ENCODE results near the gene ACOXL. TPM values are rescaled to one million over a fixed set of nuclear protein-coding genes. Genes with fewer than 3 reads are reported as not detected.

ACOXL gene
- total RNA-seq, 2 experiments from 2014 or later, result not detected

GRCh38 chr2:110764931-110765330 is 32.6 kb downstream of the ACOXL start:
- Mint-ChIP-seq H3K9me3 (peaks cover 10% of the 10 kb centered on the region), H3K27ac (no peak overlapping the region), H3K4me3 (no peak overlapping the region), H3K36me3 (no peaks in the 10 kb centered on the region), H3K27me3 (peaks cover 6% of the 10 kb centered on the region), H3K4me1 (no peaks in the 10 kb centered on the region)
- no peak for DNase-seq

DNA sequence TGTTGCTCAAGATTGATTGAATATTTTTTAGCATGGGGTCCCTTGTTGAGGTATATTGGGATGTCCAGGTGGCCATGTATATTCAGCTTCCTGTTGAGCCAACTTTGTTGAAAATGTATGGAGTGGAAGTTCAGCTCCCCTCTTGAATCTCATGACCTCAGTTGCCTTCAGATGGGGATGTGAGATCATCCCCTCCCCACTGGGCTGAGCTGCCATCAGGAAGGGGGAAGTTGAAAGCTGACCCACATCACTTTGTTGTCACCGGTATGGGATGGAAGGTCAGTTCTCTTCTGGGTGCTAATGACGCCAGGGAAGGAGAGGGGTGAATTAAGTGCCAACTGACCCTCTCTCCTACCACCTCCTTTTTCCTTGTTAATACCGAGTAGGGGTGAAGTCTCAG is 33.9 kb downstream of the ACOXL start:
- Mint-ChIP-seq H3K36me3 (no peaks in the 10 kb centered on the region), H3K27ac (no peak overlapping the region), H3K4me1 (no peaks in the 10 kb centered on the region), H3K9me3 (peaks cover 7% of the 10 kb centered on the region), H3K4me3 (no peak overlapping the region), H3K27me3 (no peaks in the 10 kb centered on the region)
- DNase-seq, result no peak

- H3K4me3 Mint-ChIP-seq, result no peak overlapping the region
- no peaks in the 10 kb centered on the region for H3K36me3 Mint-ChIP-seq
- no peaks in the 10 kb centered on the region for H3K27me3 Mint-ChIP-seq
- H3K9me3 Mint-ChIP-seq, result peaks cover 6% of the 10 kb centered on the region
- no peaks in the 10 kb centered on the region for H3K4me1 Mint-ChIP-seq
- no peak overlapping the region for H3K27ac Mint-ChIP-seq
- DNase-seq, result no peak
Observed at GRCh38 chr2:110768591-110768990, 36.2 kb downstream of the ACOXL start.

DNA sequence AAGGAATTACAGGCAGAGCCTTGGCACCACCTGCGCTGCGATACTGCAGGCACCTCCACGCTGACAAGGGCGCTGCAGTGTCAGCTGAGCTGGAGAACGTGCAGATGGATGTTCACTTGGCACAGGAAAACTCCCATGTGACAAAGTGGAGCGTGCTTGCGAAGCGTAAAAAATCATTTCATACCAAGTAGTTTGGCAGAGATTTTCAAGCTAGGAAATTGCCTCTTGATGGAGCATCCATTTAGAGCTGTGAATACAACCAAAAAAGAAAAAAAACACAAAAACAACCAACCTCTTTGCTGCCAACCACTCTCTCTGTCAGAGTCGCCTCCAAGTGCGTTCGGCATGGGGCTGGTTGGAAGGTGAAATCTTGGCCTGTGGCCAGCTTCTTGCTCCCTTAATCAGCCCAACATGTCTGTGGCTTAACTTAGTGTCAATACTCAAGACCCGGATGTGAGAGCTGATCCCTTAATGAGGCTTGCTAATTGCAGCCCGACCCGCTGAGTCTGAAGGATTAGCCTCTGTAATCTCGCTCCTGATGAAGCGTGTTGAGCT is 38.1 kb downstream of the ACOXL start:
- no peaks in the 10 kb centered on the region for H3K27me3 Mint-ChIP-seq
- no peak overlapping the region for H3K4me3 Mint-ChIP-seq
- DNase-seq, result no peak
- no peaks in the 10 kb centered on the region for H3K36me3 Mint-ChIP-seq
- peaks cover 6% of the 10 kb centered on the region for H3K9me3 Mint-ChIP-seq
- no peak overlapping the region for H3K27ac Mint-ChIP-seq
- H3K4me1 Mint-ChIP-seq, result no peaks in the 10 kb centered on the region

DNA sequence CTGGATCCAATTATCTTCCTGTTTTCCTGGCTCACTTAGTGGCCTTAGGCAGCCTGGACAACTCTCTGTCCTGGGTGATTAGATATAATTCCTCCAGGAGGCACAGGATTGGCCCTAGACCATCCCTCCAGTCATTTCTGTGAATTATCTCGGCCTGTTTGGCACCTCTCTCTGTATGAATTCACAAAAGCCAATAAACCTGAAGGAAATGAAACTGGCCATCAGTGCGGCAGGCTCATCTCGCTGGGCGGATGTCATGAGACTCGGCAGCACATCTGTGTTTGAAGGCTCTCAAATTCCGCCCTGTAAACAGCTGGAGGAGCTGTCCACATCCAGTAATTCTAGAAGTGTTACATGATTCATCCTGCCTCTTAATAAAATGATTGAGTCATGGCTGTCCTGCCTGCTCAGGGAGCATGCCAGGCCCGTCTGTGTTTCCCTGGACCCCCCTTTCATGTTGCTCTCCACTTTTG is 38.6 kb downstream of the ACOXL start:
- H3K27me3 Mint-ChIP-seq, result no peaks in the 10 kb centered on the region
- H3K4me3 Mint-ChIP-seq, result no peak overlapping the region
- no peaks in the 10 kb centered on the region for H3K4me1 Mint-ChIP-seq
- H3K9me3 Mint-ChIP-seq, result peaks cover 1% of the 10 kb centered on the region
- no peak overlapping the region for H3K27ac Mint-ChIP-seq
- no peak for DNase-seq
- H3K36me3 Mint-ChIP-seq, result no peaks in the 10 kb centered on the region

GRCh38 chr2:110771547-110772382 is 39.4 kb downstream of the ACOXL start:
- H3K36me3 Mint-ChIP-seq, result no peaks in the 10 kb centered on the region
- no peak overlapping the region for H3K27ac Mint-ChIP-seq
- DNase-seq, result no peak
- no peaks in the 10 kb centered on the region for H3K9me3 Mint-ChIP-seq
- H3K4me3 Mint-ChIP-seq, result no peak overlapping the region
- no peaks in the 10 kb centered on the region for H3K4me1 Mint-ChIP-seq
- H3K27me3 Mint-ChIP-seq, result no peaks in the 10 kb centered on the region

- H3K27ac Mint-ChIP-seq, result no peak overlapping the region
- H3K4me3 Mint-ChIP-seq, result no peak overlapping the region
- no peaks in the 10 kb centered on the region for H3K4me1 Mint-ChIP-seq
- no peaks in the 10 kb centered on the region for H3K27me3 Mint-ChIP-seq
- H3K36me3 Mint-ChIP-seq, result no peaks in the 10 kb centered on the region
- no peaks in the 10 kb centered on the region for H3K9me3 Mint-ChIP-seq
- no peak for DNase-seq
Observed at GRCh38 chr2:110772383-110772755, 40.0 kb downstream of the ACOXL start.

- Mint-ChIP-seq H3K27ac (no peak overlapping the region), H3K4me1 (no peaks in the 10 kb centered on the region), H3K9me3 (no peaks in the 10 kb centered on the region), H3K36me3 (no peaks in the 10 kb centered on the region), H3K4me3 (no peak overlapping the region), H3K27me3 (peaks cover 2% of the 10 kb centered on the region)
- no peak for DNase-seq
Observed at GRCh38 chr2:110773401-110773921, 41.1 kb downstream of the ACOXL start.

- no peaks in the 10 kb centered on the region for H3K4me1 Mint-ChIP-seq
- no peak for DNase-seq
- no peak overlapping the region for H3K4me3 Mint-ChIP-seq
- no peaks in the 10 kb centered on the region for H3K36me3 Mint-ChIP-seq
- peaks cover 8% of the 10 kb centered on the region for H3K27me3 Mint-ChIP-seq
- no peak overlapping the region for H3K27ac Mint-ChIP-seq
- H3K9me3 Mint-ChIP-seq, result no peaks in the 10 kb centered on the region
Observed at GRCh38 chr2:110774701-110775100, 42.3 kb downstream of the ACOXL start.

DNA sequence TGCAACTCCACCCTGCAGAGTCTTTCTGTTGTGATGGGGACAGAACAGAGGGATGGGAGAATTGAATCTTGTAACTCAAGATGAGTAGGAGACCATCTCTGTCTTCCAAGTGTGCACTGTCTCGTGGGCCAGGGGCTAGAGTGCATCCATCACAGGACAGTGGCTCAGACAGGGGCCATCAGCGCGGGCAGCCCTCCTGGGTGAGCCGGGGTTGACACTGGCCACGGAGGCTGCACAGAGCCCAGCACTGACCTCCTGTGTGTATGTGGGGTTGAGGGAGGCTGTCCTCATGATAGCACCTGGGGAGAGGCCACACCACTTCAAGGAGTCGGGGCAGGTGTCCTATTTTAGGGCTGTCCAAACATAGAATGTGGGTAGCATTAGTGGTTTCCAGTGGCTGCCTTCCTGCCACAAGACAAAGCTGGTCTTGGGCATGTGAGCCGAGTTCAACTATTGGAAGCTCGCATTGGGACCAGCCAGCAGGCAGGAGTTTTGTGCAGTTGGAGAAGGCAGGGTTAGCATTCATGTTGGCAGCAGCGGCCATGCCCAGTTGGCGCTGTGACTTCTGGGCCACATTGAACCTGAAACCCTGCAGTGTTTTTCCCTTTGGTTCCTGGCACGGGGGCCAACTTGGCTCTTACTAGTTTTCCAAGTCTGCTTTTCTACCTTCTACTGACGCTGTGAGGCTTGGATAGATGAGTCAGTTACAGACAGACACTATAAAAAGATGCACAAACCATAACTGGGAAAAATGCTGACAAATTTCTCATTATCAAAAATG is 45.3 kb downstream of the ACOXL start:
- no peak overlapping the region for H3K4me3 Mint-ChIP-seq
- H3K36me3 Mint-ChIP-seq, result no peaks in the 10 kb centered on the region
- peaks cover 12% of the 10 kb centered on the region for H3K27me3 Mint-ChIP-seq

GRCh38 chr2:110780461-110780860 is 48.1 kb downstream of the ACOXL start:
- Mint-ChIP-seq H3K4me1 (no peaks in the 10 kb centered on the region), H3K27me3 (peaks cover 19% of the 10 kb centered on the region), H3K9me3 (no peaks in the 10 kb centered on the region), H3K36me3 (no peaks in the 10 kb centered on the region), H3K4me3 (no peak overlapping the region), H3K27ac (no peak overlapping the region)
- DNase-seq, result no peak

More for the DNA sequence above, 45.3 kb downstream of the ACOXL start:
- Mint-ChIP-seq H3K27ac (no peak overlapping the region), H3K4me1 (no peaks in the 10 kb centered on the region), H3K9me3 (no peaks in the 10 kb centered on the region)
- DNase-seq, result no peak

DNA sequence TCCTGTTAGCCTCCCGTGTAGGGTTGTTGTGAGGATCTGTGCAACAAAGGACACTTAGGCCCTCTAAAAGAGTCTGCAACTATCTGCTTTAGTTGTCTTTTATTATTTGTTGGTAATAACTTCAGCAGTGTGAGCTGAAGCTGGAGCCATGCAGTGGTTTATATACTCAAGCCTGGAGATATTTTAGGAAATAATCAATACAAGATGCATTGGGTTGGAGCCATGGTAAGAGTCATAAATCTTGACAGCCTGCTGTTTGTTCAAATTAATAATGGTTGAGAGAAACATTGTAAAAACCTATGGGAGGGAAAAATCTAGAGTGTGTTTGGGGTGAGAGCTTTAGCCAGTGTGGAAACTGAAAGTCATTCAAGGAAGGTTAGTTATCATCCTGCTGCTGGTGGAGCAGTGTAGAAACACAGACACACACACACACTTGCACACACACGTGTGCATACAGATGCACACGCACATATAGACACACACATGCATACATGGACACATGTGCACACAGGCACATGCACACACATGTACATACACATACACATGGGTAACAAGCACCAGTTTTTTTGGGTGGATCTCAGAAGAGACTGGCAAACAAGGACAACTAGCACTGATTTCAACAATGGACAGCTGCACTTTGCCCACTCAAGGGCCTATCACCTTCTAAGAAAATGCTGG is 51.0 kb downstream of the ACOXL start:
- no peaks in the 10 kb centered on the region for H3K4me1 Mint-ChIP-seq
- no peaks in the 10 kb centered on the region for H3K9me3 Mint-ChIP-seq
- no peak overlapping the region for H3K27ac Mint-ChIP-seq
- H3K36me3 Mint-ChIP-seq, result no peaks in the 10 kb centered on the region
- no peak overlapping the region for H3K4me3 Mint-ChIP-seq
- DNase-seq, result no peak
- peaks cover 40% of the 10 kb centered on the region for H3K27me3 Mint-ChIP-seq

DNA sequence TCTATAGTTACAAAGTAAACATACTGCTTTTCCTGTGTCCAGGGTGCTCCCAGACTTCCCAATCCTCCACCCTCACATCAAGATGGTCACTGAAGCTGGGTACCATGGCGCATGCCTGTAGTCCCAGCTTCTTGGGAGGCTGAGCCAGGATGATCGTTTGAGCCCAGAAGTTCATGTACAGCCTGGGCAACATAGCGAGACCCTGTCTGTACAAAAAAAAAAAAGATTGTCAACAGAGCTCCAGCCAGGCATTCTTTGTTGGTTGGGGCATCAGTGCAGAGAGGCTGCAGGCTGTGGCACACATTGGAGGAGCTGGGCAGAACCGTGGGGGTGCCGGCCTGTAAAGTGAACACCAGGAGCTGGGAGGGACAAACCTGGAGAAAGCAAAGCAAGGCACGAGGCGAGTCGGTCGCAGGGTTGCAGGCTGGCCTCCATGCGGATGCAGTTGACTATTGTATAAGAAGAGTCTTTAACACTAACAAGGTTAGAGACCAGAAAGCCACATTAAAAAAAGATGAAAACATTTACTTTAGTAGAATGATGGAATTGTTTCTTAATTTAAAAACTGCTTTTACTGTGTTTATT is 51.8 kb downstream of the ACOXL start:
- peaks cover 33% of the 10 kb centered on the region for H3K27me3 Mint-ChIP-seq
- H3K4me3 Mint-ChIP-seq, result no peak overlapping the region
- no peak for DNase-seq
- H3K27ac Mint-ChIP-seq, result no peak overlapping the region
- H3K9me3 Mint-ChIP-seq, result no peaks in the 10 kb centered on the region
- H3K36me3 Mint-ChIP-seq, result no peaks in the 10 kb centered on the region
- no peaks in the 10 kb centered on the region for H3K4me1 Mint-ChIP-seq

DNA sequence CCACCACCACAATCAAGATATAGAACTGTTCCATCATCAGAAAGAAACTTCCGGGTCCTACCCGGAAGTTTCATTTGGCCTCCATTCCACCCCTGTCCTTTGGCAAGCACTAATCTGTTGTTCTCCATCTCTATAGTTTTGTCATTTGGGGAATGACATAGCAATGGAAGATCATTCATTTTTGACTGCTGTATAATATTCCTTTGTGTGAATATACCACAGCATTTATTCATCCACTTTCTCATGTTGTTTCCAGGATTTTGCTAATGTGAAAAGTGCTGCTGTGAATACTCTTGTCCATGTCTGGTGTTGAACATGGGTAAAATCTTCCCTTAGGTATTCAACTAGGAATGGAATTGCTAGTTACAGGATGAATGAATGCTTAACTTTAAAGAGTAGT is 53.1 kb downstream of the ACOXL start:
- Mint-ChIP-seq H3K9me3 (no peaks in the 10 kb centered on the region), H3K36me3 (no peaks in the 10 kb centered on the region)
- no peak for DNase-seq

More for the DNA sequence above, 53.1 kb downstream of the ACOXL start:
- Mint-ChIP-seq H3K27ac (no peak overlapping the region), H3K27me3 (peaks cover 34% of the 10 kb centered on the region), H3K4me1 (no peaks in the 10 kb centered on the region), H3K4me3 (no peak overlapping the region)

All from activated naive CD8-positive, alpha-beta T cell treated with anti-CD3 and anti-CD28 coated beads for 36 hours (primary cell).